HG03135 (cell line): ENCODE data around the gene MYL5.
"Not testable (repeated sequence)": the region's sequence is repeated elsewhere in the genome, so short reads cannot be mapped to it uniquely, and the experiment has no call there.

Experiments used
- ATAC-seq: cut with Tn5 transposase; IDR thresholded peaks from one replicate; pipeline ENCODE4 v1.9.1; 2021; ENCODE audit warnings: mild to moderate bottlenecking, moderate library complexity; ENCODE audit not compliant: unreplicated experiment

Gene MYL5

DNA sequence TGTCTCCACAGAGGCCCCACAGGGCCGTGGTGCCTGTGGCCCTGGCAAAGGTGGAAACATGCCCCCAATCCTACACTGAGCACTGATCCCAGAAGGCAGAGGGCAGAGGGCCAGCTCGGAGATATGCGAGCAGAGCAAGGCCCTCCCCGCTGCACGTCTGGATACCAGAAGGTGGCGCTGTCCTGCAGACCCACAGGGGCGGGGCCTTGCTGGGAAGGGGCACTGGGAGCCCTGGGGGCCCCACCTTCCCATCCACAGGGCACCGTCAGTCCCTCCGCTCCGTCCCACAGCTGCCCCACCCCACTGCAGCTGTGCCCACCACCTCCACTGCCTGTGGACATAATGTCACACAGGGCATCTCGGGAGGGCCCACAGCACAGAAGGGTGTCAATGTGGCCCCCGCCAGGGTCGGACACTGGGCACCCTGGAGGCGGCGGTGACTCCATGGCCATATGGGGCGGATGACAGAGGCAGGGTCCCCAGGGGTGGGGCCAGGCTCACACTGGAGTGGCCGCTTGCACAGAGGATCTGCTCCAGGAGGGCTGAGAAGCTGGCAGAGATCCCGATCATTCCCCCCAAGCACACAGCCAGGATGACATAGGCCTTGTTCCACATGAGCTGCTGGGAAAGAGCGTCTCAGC, 9.8 kb downstream of the MYL5 start:
- no peak for ATAC-seq

DNA sequence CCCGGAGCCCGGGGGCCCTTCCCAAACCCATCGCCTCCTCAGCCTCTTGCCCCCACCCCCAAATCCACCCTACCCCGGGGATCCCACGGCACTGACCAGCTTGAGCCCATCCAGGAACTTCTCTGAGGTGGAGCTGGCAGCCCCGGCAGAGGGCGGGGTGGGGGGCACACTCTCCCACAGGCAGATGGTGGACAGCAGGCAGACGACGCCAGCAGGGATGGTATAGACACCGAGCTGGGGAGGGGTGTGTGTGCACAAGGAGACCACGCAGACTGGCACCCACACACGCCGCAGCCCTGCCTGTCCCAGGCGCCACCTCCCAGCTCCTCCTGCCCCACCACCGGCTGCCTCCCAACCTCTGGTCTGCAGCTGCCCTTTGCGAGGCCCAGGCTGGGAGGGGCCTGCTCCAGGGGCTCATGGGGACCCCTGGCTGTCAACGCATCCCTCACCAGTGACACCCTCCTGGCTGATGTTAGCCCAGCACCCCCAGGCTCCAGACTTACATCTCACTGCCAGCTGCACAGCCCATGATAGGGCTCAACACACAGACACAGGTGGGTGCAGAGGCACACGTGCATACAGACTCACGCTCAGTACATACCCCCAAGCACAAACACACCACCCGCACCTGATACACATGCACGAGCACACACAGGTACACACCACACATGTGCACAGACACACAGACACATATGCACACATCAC, 10.4 kb downstream of the MYL5 start:
- no peak for ATAC-seq

DNA sequence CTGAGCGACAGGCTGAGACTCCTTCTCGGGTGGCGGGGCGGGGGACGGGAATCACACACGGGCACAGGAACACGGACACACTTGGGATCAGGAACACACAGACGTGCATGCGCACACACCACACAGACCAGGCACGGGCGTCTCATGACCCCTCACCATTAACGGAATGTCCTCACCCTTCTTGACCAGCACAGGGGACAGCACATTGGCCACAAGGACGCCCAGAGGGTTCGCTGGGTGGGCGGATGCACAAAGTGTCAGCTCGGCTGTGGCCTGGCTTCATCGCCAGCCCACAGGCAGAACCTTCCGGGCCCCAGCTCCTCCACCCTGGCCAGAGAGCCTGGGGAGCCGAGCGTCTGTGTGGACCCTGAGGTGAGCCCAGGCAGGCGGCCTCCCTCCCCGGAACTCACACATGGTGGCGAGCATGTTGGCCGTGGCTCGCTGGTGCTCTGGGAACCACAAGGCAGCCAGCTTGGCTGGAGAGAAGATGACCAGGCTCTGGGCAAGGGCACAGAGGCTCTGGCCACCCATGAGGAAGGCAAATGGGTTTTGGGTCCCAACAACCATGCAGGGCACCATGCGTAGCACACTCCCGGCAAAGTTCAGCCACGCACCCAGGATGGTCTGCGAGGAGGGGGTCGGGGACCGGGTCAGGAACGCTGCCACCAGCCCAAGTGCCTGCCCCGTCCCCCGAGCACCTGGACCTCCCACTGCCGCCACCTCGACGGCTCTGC, 11.5 kb downstream of the MYL5 start:
- no peak for ATAC-seq

DNA sequence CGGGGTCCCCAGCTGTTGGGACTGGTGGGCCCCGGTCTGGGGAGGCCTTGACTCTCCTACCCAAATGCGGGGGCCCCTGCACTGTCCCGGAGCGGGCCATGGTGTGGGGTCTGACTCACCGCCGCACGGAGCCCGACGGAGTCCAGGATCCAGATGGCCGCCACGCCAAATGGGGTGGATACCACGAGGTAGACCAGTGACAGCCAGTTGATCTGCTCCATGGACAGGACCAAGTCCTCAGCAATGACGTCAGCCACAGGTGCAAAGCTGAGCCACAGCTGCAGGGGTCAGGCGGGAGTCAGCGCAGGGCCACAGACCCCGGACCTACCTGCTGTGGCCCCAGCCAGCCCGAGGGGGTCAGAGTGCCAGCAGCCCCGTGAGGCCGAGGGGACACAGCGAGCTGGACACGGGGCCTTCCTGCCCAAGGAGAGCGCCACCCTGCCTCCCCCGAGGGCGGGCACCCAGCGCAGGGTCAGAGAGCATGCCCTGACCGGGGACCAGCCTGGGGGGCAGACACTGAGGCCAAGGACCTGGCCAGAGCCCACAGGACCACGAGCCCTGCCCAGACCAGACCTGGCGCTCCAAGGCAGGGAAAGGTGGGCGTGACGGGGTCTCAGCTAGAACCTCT, 12.2 kb downstream of the MYL5 start:
- no peak for ATAC-seq

- ATAC-seq = no peak
Observed at GRCh38 chr4:687048-687970, 13.0 kb downstream of the MYL5 start.

DNA sequence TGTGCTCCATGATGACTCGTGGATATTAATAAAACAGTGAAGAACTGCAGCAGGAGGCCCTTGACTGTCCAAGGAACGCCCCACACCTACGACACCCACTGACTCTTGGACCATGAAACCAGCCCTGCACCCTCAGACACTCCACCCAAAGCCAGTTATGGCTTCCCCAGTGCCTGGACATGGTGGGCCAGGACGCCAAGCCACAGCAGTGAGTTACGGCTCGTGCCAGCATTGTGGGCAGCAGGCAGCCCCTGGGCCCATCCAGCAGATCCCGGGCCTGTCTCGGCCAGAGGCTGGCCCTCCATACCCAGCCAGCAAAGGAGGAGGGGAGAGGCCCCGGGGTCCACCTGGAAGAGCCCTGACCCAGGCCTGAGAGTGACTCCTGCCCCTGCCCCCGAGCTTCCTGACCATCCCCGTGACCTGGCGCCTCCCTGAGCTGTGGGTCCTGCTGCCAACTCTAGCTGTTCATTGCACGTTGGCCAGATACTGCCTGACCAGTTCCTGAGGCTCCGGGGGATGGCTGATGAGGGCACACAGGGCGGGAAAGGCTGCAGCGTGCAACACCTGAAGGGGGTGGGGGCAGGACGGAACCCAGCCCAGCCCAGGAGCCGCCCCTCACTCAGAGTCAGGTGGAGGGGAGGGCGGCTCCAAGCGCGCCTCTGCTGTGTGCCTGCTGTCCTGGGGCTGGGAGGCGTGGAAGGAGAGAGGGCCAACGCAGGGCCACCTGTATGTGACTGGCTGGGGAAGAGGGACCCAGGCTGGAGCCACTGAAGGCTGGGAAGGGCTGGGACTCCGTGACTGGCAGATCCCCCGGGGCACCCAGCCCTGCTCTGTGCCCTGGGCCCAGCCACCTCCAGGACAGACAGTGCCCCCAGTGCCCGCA, 13.9 kb downstream of the MYL5 start:
- ATAC-seq = no peak

DNA sequence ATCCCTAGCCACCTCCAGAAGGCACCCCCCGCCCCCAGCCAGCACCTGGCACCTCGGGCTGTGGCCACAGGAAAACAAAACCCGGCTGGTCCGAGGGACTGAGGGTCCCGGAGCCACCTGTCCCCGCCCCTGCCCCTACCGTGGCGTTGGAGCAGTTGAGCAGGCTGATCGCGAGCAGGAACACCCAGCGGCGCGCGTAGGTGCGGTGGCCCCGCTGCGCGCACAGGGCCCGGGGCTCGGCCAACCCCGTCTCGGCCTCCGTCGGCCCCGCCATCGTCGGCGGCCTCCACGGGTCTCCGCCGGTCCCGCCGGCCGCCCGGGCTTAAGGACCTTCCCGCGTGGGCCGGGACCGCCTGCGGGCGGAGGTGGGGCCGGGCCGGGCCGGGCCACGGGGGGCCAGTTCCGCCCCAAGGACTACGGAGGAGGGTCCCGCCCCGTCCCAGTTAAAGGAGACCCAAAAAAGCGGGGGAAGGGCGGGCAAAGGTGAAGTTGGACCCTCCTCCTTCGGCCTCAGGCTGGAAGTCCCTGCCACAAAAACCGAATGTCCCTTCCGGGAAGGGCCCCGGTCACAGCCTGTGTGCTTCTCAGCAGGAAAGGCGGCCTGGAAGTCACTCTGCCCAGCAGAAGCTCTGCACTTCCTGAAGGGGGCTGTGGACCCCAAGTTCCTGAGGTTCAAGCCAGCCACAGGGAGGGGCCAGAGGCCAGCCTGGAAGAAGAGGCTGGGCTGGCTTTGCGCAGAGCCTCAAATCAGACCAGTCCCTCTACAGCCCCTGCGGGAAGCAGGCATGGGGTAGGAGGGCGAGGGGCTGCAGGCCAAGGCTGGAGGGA, 14.7 kb downstream of the MYL5 start, which contains the start of gene SLC49A3:
SLC49A3 (minus strand) TSS at position 298 of the 828 bp plus-strand sequence; CDS start at position 274, 24 bp downstream.
- ATAC-seq = no peak

DNA sequence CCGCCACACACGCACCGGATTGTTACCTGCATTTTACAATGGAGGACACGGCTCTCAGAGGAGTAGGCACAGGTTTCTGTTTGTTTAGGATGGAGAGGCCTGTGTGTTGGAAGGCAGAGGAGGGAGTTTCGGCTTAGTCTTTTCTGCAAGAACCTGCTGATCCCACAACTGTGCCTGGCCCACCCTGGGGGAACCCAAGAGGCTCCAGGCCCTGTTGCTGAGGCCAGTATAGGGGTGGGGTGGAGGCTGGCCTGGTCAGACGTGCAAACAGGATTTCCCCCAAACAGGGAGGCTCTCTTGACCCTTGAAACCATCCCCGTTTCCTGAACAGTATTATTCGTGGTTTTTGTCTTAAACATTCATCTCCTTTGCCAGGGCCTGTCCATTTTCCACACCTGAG, 15.4 kb downstream of the MYL5 start:
- ATAC-seq = no peak

GRCh38 chr4:692771-693554, 18.6 kb downstream of the MYL5 start:
- no peak for ATAC-seq

GRCh38 chr4:694341-694940, 20.1 kb downstream of the MYL5 start:
- ATAC-seq = not testable (repeated sequence)

DNA sequence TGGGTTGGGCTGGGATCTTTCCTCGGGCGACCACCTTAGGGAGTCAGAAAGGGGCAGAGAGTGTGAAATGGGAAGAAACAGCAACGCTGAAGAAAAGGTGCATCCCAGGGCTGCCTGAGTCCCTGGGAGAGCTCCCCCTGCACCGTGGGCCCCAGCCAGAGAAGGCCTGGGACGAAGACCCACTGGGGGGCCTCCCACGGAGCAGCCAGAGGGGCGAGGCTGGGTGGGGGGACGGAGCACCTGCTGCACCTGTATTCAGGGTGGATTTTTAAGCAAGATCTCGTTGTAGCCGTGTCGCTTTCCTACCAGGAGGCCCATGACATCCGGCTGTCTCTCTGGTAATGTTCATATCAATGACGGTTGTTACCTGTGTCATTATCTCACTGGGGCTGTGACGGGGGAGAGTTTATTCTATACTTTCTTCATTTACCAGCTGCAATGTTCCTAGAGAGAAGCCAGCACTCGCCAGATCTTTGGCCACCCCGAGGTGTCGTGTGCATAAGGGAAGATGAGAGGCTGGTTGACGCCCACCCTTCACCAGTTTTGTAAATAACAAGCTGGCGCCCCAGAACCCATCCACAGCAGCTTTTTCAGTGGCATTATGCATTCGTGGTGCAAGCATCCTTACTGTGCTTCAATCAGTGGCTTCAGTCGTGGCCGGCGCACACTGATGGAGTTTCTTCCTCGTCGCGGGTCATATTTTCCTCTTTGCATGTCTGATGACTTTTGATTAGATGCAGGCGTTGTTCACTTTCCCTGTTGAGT, 25.7 kb downstream of the MYL5 start:
- ATAC-seq = no peak

DNA sequence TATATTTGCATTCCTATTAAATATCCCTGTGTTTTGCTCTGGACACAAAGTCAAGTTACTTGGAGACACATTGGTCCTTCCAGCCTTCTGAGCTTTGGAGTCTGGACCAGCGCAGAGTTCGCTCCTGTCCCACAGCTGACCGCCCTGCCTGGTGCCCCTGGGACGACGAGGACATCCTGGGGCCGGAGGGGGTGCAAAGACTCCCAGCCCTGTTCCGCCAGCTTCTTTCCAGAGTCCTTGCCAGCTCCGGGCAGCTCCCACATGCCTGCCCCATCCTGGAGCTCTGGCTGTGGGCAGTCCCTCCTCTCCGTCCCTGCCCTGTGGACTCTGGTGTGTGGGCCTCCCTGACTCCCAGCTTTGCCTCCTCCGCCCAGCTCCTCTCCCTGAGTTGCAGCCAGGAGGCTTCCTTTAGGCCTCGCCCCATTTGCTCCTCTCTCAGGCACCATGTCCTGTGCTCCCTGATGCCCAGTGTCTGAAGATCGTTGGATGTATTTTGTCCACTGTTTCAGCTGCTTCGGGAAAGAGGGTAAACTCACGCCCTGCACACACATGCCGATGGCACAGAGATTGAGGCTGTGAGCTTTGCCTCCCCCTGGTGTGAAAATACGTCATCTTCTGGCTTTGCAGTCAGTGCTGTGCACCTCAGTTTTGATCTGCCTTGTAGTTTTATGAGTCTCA, 26.4 kb downstream of the MYL5 start:
- ATAC-seq = no peak

DNA sequence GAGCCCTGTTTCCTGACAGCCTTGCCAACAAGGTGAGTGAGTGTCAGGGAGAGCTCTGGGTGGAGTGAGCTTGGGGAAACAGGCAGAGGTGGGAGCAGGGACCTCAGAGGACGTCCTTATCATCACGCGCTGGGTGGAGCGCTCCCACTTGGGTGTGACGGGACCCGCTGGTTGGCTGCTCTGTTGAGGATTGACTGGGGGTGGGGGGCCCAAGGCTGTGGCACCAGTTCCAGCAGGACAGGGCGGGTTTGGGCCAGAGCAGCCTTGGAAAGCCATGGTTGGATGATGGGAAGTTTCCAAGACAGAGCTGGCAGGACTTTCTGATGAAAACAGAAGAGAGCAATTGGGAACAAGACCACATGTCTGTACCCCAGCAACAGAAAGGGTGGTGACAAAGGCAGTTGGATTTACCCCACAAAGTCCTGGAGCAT, 28.3 kb downstream of the MYL5 start:
- ATAC-seq = no peak

GRCh38 chr4:703336-704197, 29.2 kb downstream of the MYL5 start:
- ATAC-seq = no peak
